HG03095 (cell line): ENCODE data around the gene CCNT1.
"Not testable (repeated sequence)": the region's sequence is repeated elsewhere in the genome, so short reads cannot be mapped to it uniquely, and the experiment has no call there.

ENCODE experiments used
- ATAC-seq: cut with Tn5 transposase; IDR thresholded peaks from one replicate; pipeline ENCODE4 v1.9.1; 2021; ENCODE audit warnings: moderate library complexity; ENCODE audit not compliant: unreplicated experiment

CCNT1 gene

DNA sequence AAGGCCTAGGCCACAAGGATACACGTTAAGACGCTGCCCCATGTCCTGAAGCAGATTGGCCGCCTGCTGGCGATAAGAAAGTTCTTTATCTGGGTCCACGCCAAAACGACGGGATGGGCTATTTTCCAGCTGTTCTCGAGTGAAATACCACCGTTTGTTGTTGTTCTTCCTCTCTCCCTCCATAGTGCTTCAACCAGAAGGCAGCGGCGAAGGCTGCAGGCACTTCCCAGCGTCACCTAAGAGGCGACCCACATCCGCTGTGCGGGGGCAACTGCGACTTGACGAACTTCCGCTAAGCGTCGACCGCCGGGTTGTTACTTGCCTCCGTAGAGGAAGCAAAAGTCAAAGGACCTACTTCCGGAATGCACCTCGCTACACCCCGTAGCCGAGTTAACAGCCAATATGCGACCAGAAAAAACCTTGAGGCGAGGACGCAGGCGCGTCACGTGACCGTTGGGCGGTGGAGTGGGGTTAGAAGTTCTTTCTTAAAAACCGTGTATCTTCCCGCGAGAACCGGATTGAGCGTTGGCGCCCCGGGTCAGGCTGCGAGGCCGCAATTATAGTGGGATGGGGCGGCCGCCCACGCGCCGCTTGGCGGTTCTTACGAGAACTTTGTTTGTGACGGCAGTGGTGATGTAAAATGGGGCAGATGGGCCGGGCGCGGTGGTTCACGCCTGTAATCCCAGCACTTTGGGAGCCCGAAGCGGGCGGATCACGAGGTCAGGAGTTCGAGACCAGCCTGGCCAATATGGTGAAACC, at the start of gene CCNT1:
Gene CCNT1 (minus strand): TSS at position 215 of the 759 bp plus-strand sequence. CDS start 32 bp downstream, at position 183.
- ATAC-seq, result peak; percentile 95

DNA sequence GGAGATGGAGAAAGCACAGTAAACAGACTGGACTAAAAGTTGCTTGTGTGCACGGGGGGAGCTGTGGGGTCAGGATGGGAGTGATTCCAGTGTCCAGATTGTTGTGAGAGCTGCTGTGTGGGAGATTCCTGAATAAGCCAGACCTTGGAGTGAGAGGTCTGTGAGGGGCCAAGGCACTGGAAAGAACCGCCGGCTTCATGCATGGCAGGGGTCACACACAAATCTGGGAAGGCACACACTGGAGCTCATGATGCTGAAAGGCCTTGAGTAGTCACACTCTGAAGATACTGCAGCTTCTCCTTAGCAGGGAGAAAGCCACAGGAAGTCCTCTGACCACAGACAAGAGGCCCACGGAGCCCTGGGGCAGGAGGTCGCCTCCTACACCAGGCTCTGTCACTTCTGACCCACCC, 49.3 kb upstream of the CCNT1 start:
- no peak for ATAC-seq

DNA sequence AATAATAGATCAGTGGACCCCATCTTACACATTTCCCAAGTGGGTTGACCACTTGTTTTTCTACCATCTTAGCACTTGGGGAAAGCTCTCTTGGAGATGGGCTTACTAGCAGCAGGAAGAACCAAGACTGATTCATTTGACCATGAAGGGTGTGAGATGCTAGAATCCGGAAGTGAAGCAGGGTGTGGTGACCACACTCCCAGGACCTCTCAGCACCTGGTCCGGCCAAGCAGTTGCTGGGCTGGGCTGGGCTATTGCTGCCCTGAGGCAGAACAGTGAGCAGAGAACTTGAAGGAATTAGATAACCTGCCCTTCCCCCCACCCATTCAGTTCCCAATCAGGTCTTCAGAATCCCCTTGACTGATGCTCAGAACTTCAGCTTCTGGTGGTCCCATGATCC, 48.0 kb upstream of the CCNT1 start:
- ATAC-seq, result no peak

DNA sequence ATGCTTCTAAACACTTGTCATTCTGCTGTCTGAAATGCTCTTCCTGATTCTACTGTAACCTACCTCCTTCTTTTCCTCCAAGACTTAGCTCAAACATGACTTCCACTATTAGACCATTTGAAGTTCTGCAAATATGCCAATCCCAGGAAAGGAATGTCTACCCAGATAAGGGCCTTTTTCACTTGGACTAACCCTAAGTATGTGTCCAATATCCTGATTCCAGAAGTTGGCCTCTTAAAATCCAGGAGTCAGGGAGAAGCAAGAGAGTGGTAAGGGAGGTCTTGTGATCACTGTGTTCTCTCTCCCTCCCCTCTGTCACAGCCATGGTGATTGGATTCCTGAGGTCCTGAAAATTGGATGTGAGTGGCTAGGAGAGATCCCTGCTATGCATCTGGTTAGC, 42.2 kb upstream of the CCNT1 start:
- ATAC-seq, result no peak

DNA sequence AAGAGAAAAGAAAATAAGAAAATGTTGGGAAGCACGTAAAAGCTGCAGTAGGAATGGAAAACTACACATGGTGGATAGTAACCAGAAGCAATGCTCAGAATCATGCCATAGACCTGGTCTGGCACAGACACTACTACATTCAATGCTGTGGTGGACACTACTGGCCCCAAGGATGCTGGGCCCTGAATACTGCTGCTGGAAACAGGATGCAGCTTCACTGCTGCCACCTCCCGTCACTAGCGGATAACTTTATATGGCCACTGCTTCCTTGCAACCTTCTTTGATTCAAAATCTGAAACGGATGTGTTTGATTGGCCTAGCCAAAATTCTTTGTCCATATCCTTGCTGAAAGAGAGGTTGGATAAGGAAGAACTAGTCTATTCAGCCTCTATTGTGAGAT, 41.7 kb upstream of the CCNT1 start:
- no peak for ATAC-seq

DNA sequence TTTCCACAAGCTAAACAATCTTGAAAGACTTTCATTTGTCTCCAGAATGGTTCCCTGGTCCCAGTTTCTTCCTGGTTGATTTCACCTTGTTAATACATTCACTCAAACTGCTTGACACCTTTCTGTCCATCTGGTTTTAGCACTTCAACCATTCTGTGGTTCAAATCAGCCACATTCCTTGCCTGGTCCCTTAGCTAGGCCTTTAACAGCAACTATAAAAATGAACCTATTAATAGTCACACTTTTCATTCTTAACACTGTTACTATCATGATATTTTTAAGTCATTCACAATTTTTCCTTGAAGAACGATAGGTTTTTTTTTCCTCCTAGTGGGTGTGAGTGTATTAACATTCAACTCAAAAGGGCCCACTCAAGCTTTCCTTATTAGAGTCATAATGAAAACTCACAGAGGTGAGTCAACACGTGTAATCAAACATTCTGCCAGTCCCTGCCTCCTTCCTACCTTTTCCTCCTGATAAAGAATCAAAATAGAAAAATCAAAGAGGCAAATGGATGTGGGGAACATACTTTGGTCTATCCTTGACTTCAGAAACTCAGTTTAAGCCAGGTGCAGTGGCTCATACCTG, 34.4 kb upstream of the CCNT1 start:
- no peak for ATAC-seq

DNA sequence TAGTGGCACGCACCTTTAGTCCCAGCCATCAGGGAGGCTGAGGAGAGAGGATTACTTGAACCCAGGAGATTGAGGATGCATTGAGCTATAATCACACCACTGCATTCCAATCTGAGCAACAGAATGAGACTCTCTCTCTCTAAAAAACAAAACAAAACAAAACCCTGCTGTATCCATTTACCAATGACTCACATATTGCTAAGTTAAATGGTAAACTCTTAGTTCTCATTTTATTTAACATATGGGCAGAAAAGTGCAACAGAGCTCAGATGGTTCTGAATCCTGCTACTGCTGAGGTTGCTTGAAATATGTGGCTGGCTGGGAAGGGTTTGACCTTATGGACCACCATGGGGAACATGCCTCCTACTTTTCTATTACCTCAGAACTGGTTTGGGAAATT, 33.7 kb upstream of the CCNT1 start:
- no peak for ATAC-seq

DNA sequence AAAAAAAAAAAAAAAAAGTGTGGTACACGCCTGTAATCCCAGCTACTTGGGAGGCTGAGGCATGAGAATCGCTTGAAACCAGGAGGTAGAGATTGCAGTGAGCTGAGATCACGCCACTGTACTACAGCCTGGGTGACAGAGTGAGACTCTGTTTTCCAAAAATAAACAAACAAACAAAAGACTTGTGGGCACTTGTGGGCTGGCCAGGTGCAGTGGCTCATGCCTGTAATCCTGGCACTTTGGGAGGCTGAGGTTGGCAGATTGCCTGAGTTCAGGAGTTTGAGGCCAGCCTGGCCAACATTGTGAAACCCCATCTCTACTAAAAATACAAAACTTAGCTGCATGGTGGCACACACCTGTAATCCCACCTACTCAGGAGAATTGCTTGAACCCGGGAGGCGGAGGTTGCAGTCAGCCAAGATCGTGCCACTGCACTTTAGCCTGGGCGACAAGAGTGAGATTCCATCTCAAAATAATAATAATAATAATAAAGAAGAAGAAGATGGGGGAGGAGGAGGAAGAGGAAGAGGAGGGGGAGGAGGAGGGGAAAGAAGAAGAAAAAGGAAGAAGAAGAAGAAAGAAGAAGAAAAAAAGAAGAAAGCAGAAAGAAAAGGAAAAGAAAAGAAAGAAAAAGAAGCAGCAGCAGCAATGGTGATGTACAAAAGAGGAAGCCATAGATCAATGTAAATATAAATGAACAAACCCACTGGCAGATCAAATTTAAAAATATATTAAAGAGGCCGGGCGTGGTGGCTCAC, 27.9 kb upstream of the CCNT1 start:
- ATAC-seq, result no peak

DNA sequence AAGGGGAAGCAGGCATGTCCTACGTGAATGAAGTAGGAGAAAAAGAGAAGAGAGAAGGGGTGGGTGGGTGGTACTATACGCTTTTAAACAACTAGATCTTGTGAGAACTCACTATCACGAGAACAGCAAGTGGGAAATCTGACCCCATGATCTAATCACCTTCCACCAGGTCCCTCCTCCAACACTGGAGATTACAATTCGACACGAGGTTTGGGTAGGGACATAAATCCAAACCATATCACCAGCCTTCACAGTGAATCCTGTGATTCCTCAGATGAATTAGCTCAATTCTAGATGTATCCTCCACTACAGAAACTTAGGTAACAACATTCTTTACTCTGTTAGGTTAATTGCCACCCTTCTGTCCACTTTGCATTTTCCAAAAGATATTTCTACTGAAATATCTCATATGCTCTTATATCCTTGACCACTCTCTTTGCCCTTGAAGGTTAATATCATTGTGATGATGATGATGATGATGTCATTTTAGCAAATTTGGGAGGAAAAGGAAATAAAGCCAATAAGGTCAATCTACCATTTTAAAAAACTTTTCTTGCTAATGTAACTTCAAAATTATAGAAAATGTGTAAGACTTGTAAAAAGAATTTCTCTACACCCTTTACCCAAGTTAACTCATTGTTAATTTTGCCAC, 23.2 kb upstream of the CCNT1 start:
- no peak for ATAC-seq

DNA sequence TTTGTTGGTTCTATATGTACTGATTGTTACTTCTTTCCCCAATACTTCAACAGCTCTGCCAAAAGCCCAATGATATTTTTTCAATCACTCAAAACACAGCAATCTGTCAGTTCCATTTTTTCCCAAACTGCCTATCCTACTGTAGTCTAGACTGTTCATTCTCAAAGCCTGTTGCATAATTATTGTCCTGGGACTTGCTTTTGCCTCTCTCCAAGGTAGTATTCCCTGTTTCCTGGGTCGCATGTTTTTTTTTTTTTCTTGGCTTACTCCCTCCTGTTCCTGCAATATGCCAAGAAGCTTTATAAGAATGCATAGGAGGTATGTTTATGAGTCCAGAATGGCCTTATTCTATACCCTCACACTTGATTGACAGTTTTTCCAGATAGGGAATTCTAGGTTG, 19.9 kb upstream of the CCNT1 start:
- ATAC-seq, result no peak

DNA sequence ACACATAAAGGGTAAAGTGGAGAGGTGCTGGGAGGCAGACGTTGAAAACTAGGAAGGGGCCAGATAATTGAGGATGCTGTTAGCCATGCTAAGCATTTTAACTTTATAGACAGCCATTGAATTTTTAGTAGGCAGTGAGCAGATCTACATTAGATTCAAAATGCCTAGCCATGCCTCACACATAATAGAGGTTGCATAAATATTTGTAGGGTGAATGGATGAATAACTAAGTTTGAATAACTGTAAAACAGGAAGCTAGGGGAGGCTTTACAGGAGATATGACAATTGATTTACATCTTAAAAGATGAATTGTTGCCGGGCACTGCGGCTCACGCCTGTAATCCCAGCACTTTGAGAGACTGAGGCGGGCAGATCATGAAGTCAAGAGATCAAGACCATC, 12.3 kb upstream of the CCNT1 start:
- ATAC-seq, result no peak

DNA sequence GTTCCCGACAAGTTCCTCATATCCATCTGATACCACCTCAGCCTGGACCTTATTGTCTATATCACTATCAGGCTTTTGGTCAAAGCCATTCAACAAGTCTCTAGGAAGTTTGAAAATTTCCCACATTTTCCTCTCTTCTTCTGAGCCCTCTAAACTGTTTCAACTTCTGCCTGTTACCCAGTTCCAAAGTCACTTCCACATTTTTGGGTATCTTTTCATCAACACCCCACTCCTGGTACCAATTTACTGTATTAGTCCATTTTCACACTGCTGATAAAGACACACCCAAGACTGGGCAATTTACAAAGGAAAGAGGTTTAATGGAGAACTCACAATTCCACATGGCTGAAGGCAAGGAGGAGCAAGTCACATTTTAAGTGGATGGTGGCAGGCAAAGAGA, 4.2 kb upstream of the CCNT1 start:
- ATAC-seq, result not testable (repeated sequence)

DNA sequence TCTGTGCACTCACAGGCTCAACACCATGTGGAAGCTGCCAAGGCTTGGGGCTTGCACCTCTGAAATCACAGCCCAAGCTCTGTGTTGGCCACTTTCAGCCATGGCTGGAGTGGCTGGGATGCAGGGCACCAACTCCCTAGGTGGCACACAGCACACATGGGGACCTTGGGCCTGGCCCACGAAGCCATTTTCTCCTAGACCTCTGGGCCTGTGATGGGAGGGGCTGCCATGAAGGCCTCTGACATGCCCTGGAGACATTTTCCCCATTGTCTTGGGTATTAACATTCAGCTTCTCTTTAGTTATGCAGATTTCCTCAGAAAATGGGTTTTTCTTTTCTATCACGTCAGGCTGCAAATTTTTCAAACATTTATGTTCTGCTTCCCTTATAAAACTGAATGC, 3.7 kb upstream of the CCNT1 start:
- not testable (repeated sequence) for ATAC-seq

DNA sequence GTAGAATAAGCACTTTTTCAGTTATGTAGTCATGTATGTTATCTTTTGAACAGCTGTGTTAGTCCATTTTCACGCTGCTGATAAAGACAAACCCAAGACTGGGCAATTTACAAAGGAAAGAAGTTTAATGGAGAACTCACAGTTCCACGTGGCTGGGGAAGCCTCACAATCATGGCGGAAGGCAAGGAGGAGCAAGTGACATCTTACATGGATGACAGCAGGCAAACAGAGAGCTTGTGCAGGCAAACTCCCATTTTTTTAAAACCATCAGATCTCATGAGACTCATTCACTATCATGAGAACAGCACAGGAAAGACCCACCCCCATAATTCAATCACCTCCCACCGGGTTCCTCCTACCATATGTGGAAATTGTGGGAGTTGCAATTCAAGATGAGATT, 2.5 kb upstream of the CCNT1 start:
- ATAC-seq, result not testable (repeated sequence)

DNA sequence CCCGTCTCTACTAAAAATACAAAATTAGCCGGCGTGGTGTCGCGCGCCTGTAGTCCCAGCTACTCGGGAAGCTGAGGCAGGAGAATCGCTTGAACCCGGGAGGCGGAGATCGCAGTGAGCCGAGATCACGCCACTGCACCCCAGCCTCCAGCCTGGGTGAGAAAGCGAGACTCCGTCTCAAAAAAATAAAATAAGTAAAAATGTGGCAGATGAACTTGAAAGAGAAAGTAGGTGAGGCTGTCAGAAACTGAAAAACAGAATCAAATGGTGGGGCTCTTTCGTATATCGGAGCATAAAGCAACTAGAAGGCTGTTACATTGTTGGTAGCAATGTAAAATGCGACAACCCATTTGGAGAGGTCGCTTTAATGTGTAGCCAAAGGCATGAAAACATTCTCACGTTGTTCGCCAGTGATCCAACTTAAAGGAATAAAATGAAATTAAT, 767 bp upstream of the CCNT1 start:
- ATAC-seq, result no peak

DNA sequence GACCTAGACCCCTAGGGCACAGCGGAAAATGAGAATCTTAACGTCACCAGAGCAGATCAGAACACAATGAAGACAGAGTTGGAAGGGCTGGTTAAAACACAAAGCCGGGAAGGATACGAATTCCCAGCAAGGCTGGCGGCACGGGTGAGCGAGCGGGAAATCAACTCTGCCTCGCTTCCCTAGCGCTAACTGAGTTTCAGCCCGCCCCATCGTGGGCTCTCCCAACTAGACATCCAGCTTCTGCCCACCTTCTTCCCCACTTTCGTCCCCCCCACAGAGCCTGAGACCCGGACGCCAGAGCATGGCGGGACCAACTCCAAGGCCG, 377 bp downstream of the CCNT1 start:
- ATAC-seq, result no peak

DNA sequence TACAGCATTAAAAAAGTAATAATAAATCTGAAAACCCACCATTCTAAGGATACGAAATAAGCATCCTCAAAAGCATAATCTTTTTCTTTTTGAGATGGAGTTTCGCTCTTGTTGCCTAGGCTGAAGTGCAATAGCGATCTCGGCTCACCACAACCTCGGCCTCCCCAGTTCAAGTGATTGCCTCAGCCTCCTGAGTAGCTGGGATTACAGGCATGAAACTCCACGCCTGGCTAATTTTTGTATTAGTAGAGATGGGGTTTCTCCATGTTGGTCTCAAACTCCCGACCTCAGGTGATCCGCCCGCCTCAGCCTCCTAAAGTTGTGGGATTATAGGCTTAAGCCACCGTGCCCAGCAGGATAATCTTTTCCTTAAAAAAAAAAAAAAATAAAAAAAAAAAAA, 4.3 kb downstream of the CCNT1 start:
- ATAC-seq, result no peak

DNA sequence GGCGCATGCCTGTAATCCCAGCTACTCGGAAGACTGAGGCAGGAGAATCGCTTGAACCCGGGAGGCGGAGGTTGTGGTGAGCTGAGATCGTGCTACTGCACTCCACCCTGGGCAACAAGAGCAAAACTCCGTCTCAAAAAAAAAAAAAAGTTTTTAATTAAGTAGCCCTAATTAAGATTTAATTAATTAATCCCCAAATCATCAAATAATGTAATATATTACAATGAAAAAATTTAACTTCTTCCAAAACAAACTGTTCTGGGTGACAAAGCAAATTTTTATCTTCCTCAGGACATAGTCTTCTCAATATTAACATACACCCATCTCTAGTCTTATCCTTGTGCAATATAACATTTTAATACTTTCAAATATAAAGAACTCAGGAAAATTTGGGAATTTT, 17.7 kb downstream of the CCNT1 start:
- not testable (repeated sequence) for ATAC-seq

DNA sequence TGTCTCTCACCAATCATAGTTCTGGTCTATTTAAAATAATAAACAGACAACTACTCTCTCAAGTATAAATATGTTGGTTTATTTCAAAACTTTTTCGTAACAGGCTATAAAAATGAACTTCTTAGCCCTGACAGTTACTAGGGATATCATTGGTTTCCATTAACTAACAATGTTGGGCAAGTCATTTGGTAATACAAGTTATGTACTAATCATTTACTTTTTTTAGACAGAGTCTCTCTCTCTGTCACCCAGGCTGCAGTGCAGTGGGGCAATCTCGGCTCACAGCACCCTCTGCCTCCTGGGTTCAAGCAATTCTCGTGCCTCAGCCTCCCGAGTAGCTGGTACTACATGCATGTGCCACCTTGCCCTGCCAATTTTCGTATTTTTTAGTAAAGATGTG, 19.9 kb downstream of the CCNT1 start:
- ATAC-seq, result no peak

DNA sequence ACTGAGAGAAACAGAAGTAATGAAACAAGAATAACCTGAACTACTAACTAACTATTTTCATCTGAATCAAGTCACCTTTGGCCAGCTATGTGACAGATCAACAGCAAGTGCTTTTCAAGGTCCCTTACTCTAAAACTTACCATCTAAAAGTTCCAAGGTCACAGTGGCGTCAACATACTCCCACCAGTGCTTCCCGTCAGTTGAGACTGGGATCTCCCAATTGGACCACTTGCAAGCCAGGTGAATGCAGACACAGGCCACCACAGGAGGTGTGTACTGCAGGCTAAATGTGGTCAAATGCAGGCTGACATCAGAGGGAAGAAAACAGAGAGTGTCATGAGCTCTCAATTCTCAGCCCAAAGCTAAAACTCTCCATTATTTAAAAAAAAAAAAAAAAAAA, 20.6 kb downstream of the CCNT1 start:
- no peak for ATAC-seq

DNA sequence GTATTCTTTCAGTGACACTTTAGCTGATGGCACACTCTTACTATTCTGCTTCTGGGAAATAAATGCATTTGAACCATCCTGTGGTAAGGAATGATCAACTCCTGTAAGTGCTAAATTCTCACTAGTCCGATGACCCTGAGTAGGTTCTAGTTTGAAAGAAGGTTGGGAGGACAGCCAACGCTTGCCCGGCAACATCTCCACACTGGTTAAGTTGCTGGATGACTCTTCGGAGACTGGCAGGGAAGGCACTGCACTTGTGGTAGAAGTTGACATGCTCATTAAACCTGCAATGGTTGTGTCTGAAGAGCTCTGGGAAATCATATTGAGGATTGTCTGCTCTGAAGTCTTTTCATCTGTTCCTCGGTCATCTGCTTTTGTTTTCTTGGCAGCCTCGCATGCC, 22.5 kb downstream of the CCNT1 start:
- ATAC-seq, result no peak

DNA sequence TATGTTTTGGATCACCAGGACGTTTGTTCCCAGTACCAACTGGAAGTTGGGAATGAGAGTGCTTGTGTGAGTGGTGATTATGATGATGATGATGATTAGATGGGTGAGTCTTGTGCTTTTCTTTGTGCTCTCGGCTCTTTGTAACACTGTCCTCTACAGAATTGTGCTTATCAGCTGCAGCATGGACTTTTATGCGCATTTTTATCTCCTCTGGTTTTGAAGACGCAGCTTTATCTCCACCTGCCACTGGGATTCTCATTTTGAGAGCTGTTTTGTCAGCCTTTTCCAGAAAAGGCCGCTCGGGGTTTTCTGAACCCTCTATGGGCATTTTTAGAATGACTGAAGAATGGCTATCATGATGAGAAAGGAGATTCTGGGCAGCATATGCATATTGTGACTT, 22.9 kb downstream of the CCNT1 start:
- ATAC-seq, result no peak
